Vagina (tissue), 2 donors: Measurements from ENCODE around the gene MEG3. TPM values are rescaled to one million over a fixed set of nuclear protein-coding genes. Genes with fewer than 3 reads are reported as not detected.

Source experiments
- DNase-seq, 2 donors: peaks; one replicate each; pipeline ENCODE4 v3.0.0-alpha.2; 2017; ENCODE audit errors: extremely low spot score in 2 of 2
- H3K27ac ChIP-seq: fragments of 200-600 bp; sonication (generic); one replicate; pipeline ENCODE4 v1.5.1; 2019
- H3K27me3 ChIP-seq: fragments of 200-600 bp; sonication (generic); one replicate; pipeline ENCODE4 v1.5.1; 2019
- H3K36me3 ChIP-seq, 2 donors: fragments of 200-600 bp; sonication (generic); one replicate each; pipeline ENCODE4 v1.5.1; 2017 to 2019
- H3K4me1 ChIP-seq: fragments of 200-600 bp; sonication (generic); one replicate; pipeline ENCODE4 v1.5.1; 2019
- H3K4me3 ChIP-seq, 2 donors: fragments of 200-600 bp; sonication (generic); 1 replicate in 1 of 2; 2 replicates in 1 of 2; pipeline ENCODE4 v1.5.1; 2016 to 2019
- H3K9me3 ChIP-seq: fragments of 200-600 bp; sonication (generic); one replicate; pipeline ENCODE4 v1.5.1; 2019
- CTCF ChIP-seq, 3 experiments: fragments of 450-650 bp in 2 of 3; fragments of 200-600 bp in 1 of 3; sonication (generic) in 1 of 3; IDR thresholded peaks; one replicate each; pipeline ENCODE4 v1.5.1; 2017 to 2019; ENCODE audit warnings: antibody characterized with exemption in 3 of 3, mild to moderate bottlenecking in 2 of 3, moderate library complexity in 2 of 3
- POLR2A ChIP-seq, 2 donors: fragments of 450-650 bp; IDR thresholded peaks; one replicate each; pipeline ENCODE4 v1.6.1; 2017; ENCODE audit warnings: antibody characterized with exemption in 2 of 2, mild to moderate bottlenecking in 2 of 2, moderate library complexity in 2 of 2
- POLR2AphosphoS5 ChIP-seq, 2 donors: sonication (generic); formaldehyde crosslinking; IDR thresholded peaks; one replicate each; pipeline ENCODE4 v1.9.0; 2017; ENCODE audit warnings: antibody characterized with exemption in 2 of 2, mild to moderate bottlenecking in 2 of 2, low read depth in 1 of 2; ENCODE audit not compliant: insufficient read depth in 1 of 2
- intact Hi-C: fragments of 100-400 bp; cut with DNase I; formaldehyde crosslinking; loops from one replicate; pipeline ENCODE4 v1.15.1; 2023
- total RNA-seq: library from RNA; depleted of rRNA; stranded (reverse); fragments of >200 nt; gene quantifications from one replicate; pipeline ENCODE4 v1.2.3, GENCODE V29; 2016

The MEG3 gene
- total RNA-seq, 1 donor from 2014 or later, result 126 TPM

- Histone ChIP-seq H3K9me3 (no peaks in the 10 kb centered on the region), H3K4me3 (no peak overlapping the region), H3K4me1 (peaks cover 14% of the 10 kb centered on the region), H3K27ac (no peak overlapping the region), H3K27me3 (no peaks in the 10 kb centered on the region), H3K36me3 (no peaks in the 10 kb centered on the region)
- intact Hi-C loops, result loop anchor here (10.0 kb wide), 1 partner anchor 770 kb away; no protein-coding TSS in a partner anchor
- no peak for TF ChIP-seq POLR2AphosphoS5 (IDR thresholded peaks at IDR 0.05; ENCODE audit: insufficient read depth in 1 of 2, low read depth in 1 of 2)
- TF ChIP-seq POLR2A (IDR thresholded peaks at IDR 0.05), result no peak
- no peak for TF ChIP-seq CTCF (IDR thresholded peaks at IDR 0.05)
- DNase-seq, result no peak
Measured at GRCh38 chr14:100854435-100854834, 28.5 kb downstream of the MEG3 start.

- H3K36me3 ChIP-seq, result no peaks in the 10 kb centered on the region
- H3K27ac ChIP-seq, result no peak overlapping the region
- intact Hi-C loops, result loop anchor here (10.0 kb wide), 1 partner anchor 769 kb away; no protein-coding TSS in a partner anchor
- no peak for DNase-seq
- no peak overlapping the region for H3K4me3 ChIP-seq
- no peaks in the 10 kb centered on the region for H3K9me3 ChIP-seq
- TF ChIP-seq POLR2AphosphoS5 (IDR thresholded peaks at IDR 0.05; ENCODE audit: insufficient read depth in 1 of 2, low read depth in 1 of 2) (no peak), CTCF (IDR thresholded peaks at IDR 0.05) (no peak), POLR2A (IDR thresholded peaks at IDR 0.05) (no peak)
- no peaks in the 10 kb centered on the region for H3K27me3 ChIP-seq
- peaks cover 8% of the 10 kb centered on the region for H3K4me1 ChIP-seq
Measured at GRCh38 chr14:100855256-100855930, 29.5 kb downstream of the MEG3 start.

GRCh38 chr14:100856056-100856950, 30.4 kb downstream of the MEG3 start:
- Histone ChIP-seq H3K4me1 (peaks cover 4% of the 10 kb centered on the region), H3K9me3 (no peaks in the 10 kb centered on the region), H3K4me3 (no peak overlapping the region), H3K27me3 (no peaks in the 10 kb centered on the region), H3K27ac (no peak overlapping the region), H3K36me3 (no peaks in the 10 kb centered on the region)
- intact Hi-C loops, result loop anchor here (10.0 kb wide), 1 partner anchor 768 kb away; no protein-coding TSS in a partner anchor
- TF ChIP-seq CTCF (IDR thresholded peaks at IDR 0.05) (no peak), POLR2A (IDR thresholded peaks at IDR 0.05) (no peak), POLR2AphosphoS5 (IDR thresholded peaks at IDR 0.05; ENCODE audit: insufficient read depth in 1 of 2, low read depth in 1 of 2) (no peak)
- DNase-seq, result no peak

GRCh38 chr14:100857233-100857922, 31.5 kb downstream of the MEG3 start:
- Histone ChIP-seq H3K4me3 (no peak overlapping the region), H3K9me3 (no peaks in the 10 kb centered on the region), H3K27ac (no peak overlapping the region), H3K27me3 (no peaks in the 10 kb centered on the region), H3K4me1 (no peaks in the 10 kb centered on the region), H3K36me3 (no peaks in the 10 kb centered on the region)
- TF ChIP-seq CTCF (IDR thresholded peaks at IDR 0.05) (no peak), POLR2AphosphoS5 (IDR thresholded peaks at IDR 0.05; ENCODE audit: insufficient read depth in 1 of 2, low read depth in 1 of 2) (no peak), POLR2A (IDR thresholded peaks at IDR 0.05) (no peak)
- no peak for DNase-seq
- intact Hi-C loops, result loop anchor here (10.0 kb wide), 1 partner anchor 767 kb away; no protein-coding TSS in a partner anchor
